ENCODE data around the gene UPK3B. TPM values are rescaled to one million over a fixed set of nuclear protein-coding genes. Genes with fewer than 3 reads are reported as not detected.

The UPK3B gene
- total RNA-seq (2022; extraction: Qiagen RNA extraction) = 11.5 to 19.9 TPM (median 17.5 TPM) in 5 replicates

DNA sequence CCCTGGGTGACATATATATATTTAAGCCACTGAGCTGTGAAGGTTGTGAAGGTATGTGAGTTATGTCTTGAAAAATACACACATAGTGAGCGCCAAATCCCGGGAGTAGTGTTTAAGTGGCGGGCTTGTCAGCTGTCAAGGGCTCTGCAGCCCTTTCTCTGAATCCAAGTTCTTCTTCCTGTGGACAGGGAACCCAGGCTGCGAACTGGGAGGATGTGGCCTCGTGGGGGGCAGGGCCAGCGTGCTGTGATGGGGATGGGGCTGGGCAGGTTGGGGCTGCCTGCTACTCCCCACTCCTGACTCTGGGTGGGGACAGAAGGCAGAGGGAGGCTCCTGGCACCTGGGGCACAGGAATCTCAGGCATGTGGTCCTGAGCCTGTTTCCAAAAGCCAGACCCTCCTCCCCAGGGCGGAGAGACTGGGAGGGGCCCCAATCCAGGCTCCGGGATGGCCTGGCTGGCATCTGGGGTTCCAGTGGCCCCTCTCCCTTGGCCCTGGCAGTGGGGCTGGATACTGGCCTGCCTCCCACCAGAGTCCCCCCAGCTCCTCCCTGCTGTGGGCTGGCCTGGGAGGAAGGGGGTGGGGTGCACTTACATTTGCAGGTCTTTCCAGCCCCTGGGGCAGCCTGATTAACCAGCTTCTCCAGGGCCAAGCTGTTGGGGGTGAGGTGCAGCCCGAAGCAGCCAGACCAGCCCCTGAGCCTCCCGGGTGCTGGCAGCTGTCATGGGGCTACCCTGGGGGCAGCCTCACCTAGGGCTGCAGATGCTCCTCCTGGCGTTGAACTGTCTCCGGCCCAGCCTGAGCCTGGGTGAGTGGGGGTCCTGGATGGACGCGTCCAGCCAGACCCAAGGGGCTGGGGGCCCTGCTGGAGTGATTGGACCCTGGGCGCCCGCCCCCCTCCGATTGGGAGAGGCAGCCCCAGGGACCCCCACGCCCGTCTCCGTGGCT lies at the start of gene UPK3B:
Gene UPK3B (plus strand): TSS at position 622 of the 947 bp plus-strand sequence. CDS start 101 bp downstream, at position 723.

DNA sequence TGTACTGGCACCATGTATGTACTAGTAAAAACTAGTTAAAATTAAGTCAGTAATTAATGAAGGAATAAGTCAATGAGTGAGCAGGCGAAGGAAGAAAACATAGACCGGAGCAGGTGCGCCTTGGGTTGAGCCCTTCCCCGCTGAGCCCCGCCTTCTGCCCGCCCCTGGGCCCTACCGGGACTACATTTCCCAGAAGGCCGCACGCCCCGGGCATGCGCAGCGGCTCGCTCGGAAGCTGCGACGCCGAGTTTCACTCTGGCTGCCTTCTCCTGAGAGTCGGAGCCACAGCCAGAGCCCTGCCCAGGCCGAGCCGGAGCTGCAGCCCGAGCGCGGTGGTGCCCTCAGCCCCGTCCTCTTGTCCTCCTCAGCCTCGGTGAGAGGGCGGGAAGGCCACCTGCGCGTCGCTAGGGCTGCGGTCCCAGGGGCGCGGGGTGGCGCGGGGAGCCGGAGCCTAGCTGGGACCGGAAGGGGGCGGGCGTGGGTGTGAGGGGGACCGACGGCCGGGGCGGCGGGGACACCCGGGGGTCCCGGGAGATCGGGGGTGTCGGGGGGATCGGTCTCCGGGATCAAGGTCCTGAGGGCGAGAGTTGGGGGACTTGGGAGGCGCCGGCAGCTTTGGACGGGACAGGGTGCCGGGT lies 48.8 kb upstream of the UPK3B start, which contains the start of gene DTX2:
Gene DTX2 (plus strand): TSS at position 246 of the 638 bp plus-strand sequence. CDS start 18,801 bp downstream, outside the sequence.

DNA sequence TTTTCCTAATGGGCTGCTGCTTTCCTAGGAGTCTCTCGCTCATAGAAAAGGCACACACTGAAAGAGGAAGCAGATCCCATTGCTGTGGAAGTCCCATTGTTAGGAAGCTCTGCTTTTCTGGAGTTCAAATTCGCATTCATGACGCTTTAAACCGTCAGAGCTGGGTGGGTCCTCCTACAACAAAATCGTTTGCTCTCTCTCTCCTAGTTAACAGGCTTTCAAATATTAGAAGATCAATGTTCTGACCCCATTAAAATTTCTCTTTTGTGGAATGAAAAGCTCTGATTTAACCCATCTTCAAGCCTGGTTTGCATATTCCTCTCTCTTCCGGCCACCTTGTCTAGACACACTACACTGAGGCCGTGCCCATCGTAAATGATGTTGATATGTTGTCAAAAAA lies 32.8 kb downstream of the UPK3B start, which contains the start of gene SPDYE16:
Gene SPDYE16 (minus strand): TSS at position 101 of the 400 bp plus-strand sequence. CDS start 1,838 bp downstream, outside the sequence.

Other genes with a start within 250 kb of the UPK3B start
- 871 to 1,696 TPM (median 1,516 TPM) in 5 replicates for gene HSPB1, start 207.9 kb upstream of the UPK3B start, total RNA-seq (2022; extraction: Qiagen RNA extraction)
- 189 to 230 TPM (median 210 TPM) in 5 replicates for gene YWHAG, start 151.6 kb upstream of the UPK3B start, total RNA-seq (2022; extraction: Qiagen RNA extraction)
- 0.73 to 1.4 TPM (median 1.3 TPM) in 5 replicates for gene SSC4D, start 100.9 kb upstream of the UPK3B start, total RNA-seq (2022; extraction: Qiagen RNA extraction)
- 16.1 to 21.6 TPM (median 19.7 TPM) in 5 replicates for gene ZP3, start 85.6 kb upstream of the UPK3B start, total RNA-seq (2022; extraction: Qiagen RNA extraction)
- gene DTX2, start 48.8 kb upstream of the UPK3B start, total RNA-seq (2022; extraction: Qiagen RNA extraction) = 25.2 to 32.0 TPM (median 29.0 TPM) in 5 replicates
- 0.05 to 0.10 TPM in 2 of 5 replicates, not detected in the others for gene SPDYE16, start 32.7 kb downstream of the UPK3B start, total RNA-seq (2022; extraction: Qiagen RNA extraction)
- 22.4 to 25.8 TPM (median 23.8 TPM) in 5 replicates for gene POMZP3, start 116.7 kb downstream of the UPK3B start, total RNA-seq (2022; extraction: Qiagen RNA extraction)